Osteoblast (primary cell): Measurements from ENCODE around the gene CBX8. TPM values are rescaled to one million over a fixed set of nuclear protein-coding genes. Genes with fewer than 3 reads are reported as not detected.

Experiments
- DNase-seq: peaks from one replicate; pipeline ENCODE4 v3.0.0; 2011; ENCODE audit warnings: low spot score, mixed read lengths; ENCODE audit not compliant: insufficient read length; ENCODE audit errors: missing footprints
- H2AFZ ChIP-seq: 2 replicates; pipeline ENCODE4 v1.6.0; 2011; ENCODE audit warnings: mild to moderate bottlenecking, low read length
- H3K27ac ChIP-seq: 2 replicates; pipeline ENCODE4 v1.5.1; 2011; ENCODE audit warnings: mild to moderate bottlenecking, low read depth, low read length, moderate library complexity
- H3K27me3 ChIP-seq: 2 replicates; pipeline ENCODE4 v1.6.0; 2012; ENCODE audit warnings: mild to moderate bottlenecking, control low read depth, inconsistent platforms, low read length, moderate library complexity; ENCODE audit not compliant: insufficient read depth
- H3K36me3 ChIP-seq: 2 replicates; pipeline ENCODE4 v1.5.1; 2011; ENCODE audit warnings: mild to moderate bottlenecking, low read length, control low read depth, moderate library complexity; ENCODE audit not compliant: insufficient read depth
- H3K4me1 ChIP-seq: 2 replicates; pipeline ENCODE4 v1.5.1; 2011; ENCODE audit warnings: mild to moderate bottlenecking, low read length, control low read depth, moderate library complexity; ENCODE audit not compliant: insufficient read depth
- H3K4me2 ChIP-seq: 2 replicates; pipeline ENCODE4 v1.6.0; 2011; ENCODE audit warnings: mild to moderate bottlenecking, low read length; ENCODE audit not compliant: insufficient read depth
- H3K4me3 ChIP-seq: fragments of 200-600 bp; sonication (generic); 3 replicates; pipeline ENCODE4 v1.5.1; 2012; ENCODE audit warnings: mild to moderate bottlenecking, low read length, inconsistent platforms; ENCODE audit not compliant: insufficient read depth
- H3K79me2 ChIP-seq: 2 replicates; pipeline ENCODE4 v1.6.0; 2012; ENCODE audit warnings: mild to moderate bottlenecking, low read length, control low read depth, inconsistent platforms; ENCODE audit not compliant: insufficient read depth
- H3K9me3 ChIP-seq: 2 replicates; pipeline ENCODE4 v1.5.1; 2011; ENCODE audit warnings: low read depth, low read length, control low read depth
- H4K20me1 ChIP-seq: 2 replicates; pipeline ENCODE4 v1.6.0; 2012; ENCODE audit warnings: mild to moderate bottlenecking, low read length, control low read depth; ENCODE audit not compliant: insufficient read depth
- CTCF ChIP-seq: IDR thresholded peaks from 2 replicates; pipeline ENCODE4 v1.5.1; 2011; ENCODE audit warnings: mild to moderate bottlenecking, low read depth, low read length, moderate library complexity; ENCODE audit errors: extremely low read depth
- total RNA-seq: library from RNA; depleted of rRNA; stranded (reverse); fragments of >200 nt; gene quantifications from 2 replicates; pipeline ENCODE4 v1.2.3, GENCODE V29; 2012

The CBX8 gene
- total RNA-seq, 1 donor, result 3.3 TPM

DNA sequence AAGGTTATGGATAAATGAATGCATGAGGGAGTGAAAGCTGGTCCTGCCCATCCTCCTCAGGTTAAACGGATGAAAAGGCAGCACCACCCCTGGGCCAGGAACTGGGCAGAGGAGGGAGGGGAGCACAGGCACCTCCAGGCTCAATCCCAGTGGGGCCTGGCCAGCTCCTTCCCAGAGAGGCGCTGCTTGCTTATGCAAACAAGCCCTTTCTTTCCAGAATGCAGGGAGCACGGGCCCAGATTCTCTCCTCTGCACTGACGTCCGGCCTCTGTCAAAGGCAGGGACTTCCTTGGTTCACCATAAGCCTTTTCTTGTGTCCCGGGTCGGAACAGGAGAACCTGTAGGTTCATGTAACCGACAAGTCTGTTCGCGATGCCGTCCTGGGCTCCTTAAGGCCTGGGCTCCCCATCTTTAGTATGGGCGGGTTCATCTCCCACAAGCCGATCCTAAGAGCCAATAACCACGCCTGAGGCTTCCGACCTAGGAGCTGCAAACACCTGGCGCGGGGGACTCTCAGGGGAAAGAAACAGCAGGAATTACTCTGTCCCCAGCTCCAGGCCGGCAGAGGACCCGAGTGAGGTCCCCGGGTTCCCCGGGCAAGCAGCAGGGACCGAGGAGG lies 49.9 kb downstream of the CBX8 start:
- H4K20me1 ChIP-seq, result no peaks in the 10 kb centered on the region
- no peak for TF ChIP-seq CTCF
- H3K4me2 ChIP-seq, result no peak overlapping the region
- no peaks in the 10 kb centered on the region for H3K79me2 ChIP-seq
- peaks cover 64% of the 10 kb centered on the region for H3K27me3 ChIP-seq
- H3K27ac ChIP-seq, result no peak overlapping the region
- no peaks in the 10 kb centered on the region for H3K36me3 ChIP-seq
- H3K9me3 ChIP-seq, result no peaks in the 10 kb centered on the region
- H3K4me3 ChIP-seq, result no peak overlapping the region
- H2AFZ ChIP-seq, result no peak overlapping the region
- DNase-seq, result peak; percentile 73
- peaks cover 7% of the 10 kb centered on the region for H3K4me1 ChIP-seq

- no peaks in the 10 kb centered on the region for H3K9me3 ChIP-seq
- peaks cover 7% of the 10 kb centered on the region for H3K4me1 ChIP-seq
- TF ChIP-seq CTCF, result no peak
- H3K4me3 ChIP-seq, result no peak overlapping the region
- peaks cover 68% of the 10 kb centered on the region for H3K27me3 ChIP-seq
- no peak overlapping the region for H3K4me2 ChIP-seq
- DNase-seq, result peak; percentile 85
- no peaks in the 10 kb centered on the region for H4K20me1 ChIP-seq
- no peaks in the 10 kb centered on the region for H3K79me2 ChIP-seq
- H3K36me3 ChIP-seq, result no peaks in the 10 kb centered on the region
- H3K27ac ChIP-seq, result no peak overlapping the region
- H2AFZ ChIP-seq, result no peak overlapping the region
Observed at GRCh38 chr17:79745641-79746105, 51.2 kb downstream of the CBX8 start.

- peaks cover 3% of the 10 kb centered on the region for H3K4me1 ChIP-seq
- no peaks in the 10 kb centered on the region for H3K36me3 ChIP-seq
- H3K27me3 ChIP-seq, result peaks cover 74% of the 10 kb centered on the region
- DNase-seq, result peak; percentile 76
- no peak overlapping the region for H3K4me3 ChIP-seq
- H3K4me2 ChIP-seq, result no peak overlapping the region
- H3K27ac ChIP-seq, result no peak overlapping the region
- H3K9me3 ChIP-seq, result no peaks in the 10 kb centered on the region
- no peaks in the 10 kb centered on the region for H3K79me2 ChIP-seq
- H2AFZ ChIP-seq, result no peak overlapping the region
- no peak for TF ChIP-seq CTCF
- H4K20me1 ChIP-seq, result no peaks in the 10 kb centered on the region
Observed at GRCh38 chr17:79743614-79744013, 53.3 kb downstream of the CBX8 start.

GRCh38 chr17:79742951-79743476 lies 53.9 kb downstream of the CBX8 start:
- no peak overlapping the region for H3K4me3 ChIP-seq
- no peaks in the 10 kb centered on the region for H4K20me1 ChIP-seq
- no peak for TF ChIP-seq CTCF
- peak; percentile 66 for DNase-seq
- no peaks in the 10 kb centered on the region for H3K9me3 ChIP-seq
- peaks cover 3% of the 10 kb centered on the region for H3K4me1 ChIP-seq
- no peaks in the 10 kb centered on the region for H3K79me2 ChIP-seq
- peaks cover 74% of the 10 kb centered on the region for H3K27me3 ChIP-seq
- H2AFZ ChIP-seq, result no peak overlapping the region
- H3K4me2 ChIP-seq, result no peak overlapping the region
- no peaks in the 10 kb centered on the region for H3K36me3 ChIP-seq
- H3K27ac ChIP-seq, result no peak overlapping the region
